Smooth muscle cell of the brain vasculature (primary cell): ENCODE results near the gene MXRA8.

Source experiments
- DNase-seq: peaks from one replicate; pipeline ENCODE4 v3.0.0-alpha.2; 2012; ENCODE audit warnings: low read depth, low spot score

The MXRA8 gene

GRCh38 chr1:1349256-1350012, 8.9 kb downstream of the MXRA8 start, which contains the start of gene DVL1:
Gene DVL1, minus strand, starts transcription at chr1:1349418. Its CDS starts 353 bp downstream, at chr1:1349065.
- no peak for DNase-seq

GRCh38 chr1:1348420-1349255, 9.7 kb downstream of the MXRA8 start:
- no peak for DNase-seq

GRCh38 chr1:1347663-1348419, 10.5 kb downstream of the MXRA8 start:
- no peak for DNase-seq

- DNase-seq, result no peak
These were observed 11.2 kb downstream of the MXRA8 start for GRCh38 chr1:1347026-1347595.

- DNase-seq, result no peak
These were observed 11.9 kb downstream of the MXRA8 start for GRCh38 chr1:1346501-1346890.

GRCh38 chr1:1345860-1346500, 12.4 kb downstream of the MXRA8 start:
- DNase-seq, result no peak

GRCh38 chr1:1345384-1345783, 13.0 kb downstream of the MXRA8 start:
- no peak for DNase-seq

GRCh38 chr1:1344655-1345361, 13.5 kb downstream of the MXRA8 start:
- DNase-seq, result no peak

- DNase-seq, result no peak
These were observed 14.4 kb downstream of the MXRA8 start for GRCh38 chr1:1343811-1344421.

GRCh38 chr1:1342584-1343115, 15.7 kb downstream of the MXRA8 start:
- DNase-seq, result no peak

GRCh38 chr1:1342061-1342562, 16.2 kb downstream of the MXRA8 start:
- no peak for DNase-seq

GRCh38 chr1:1341549-1342021, 16.8 kb downstream of the MXRA8 start:
- no peak for DNase-seq

- no peak for DNase-seq
These were observed 17.4 kb downstream of the MXRA8 start for GRCh38 chr1:1340791-1341548.

- DNase-seq, result no peak
These were observed 18.2 kb downstream of the MXRA8 start for GRCh38 chr1:1340185-1340584.

GRCh38 chr1:1338278-1338677, 20.1 kb downstream of the MXRA8 start:
- no peak for DNase-seq

- DNase-seq, result no peak
These were observed 20.6 kb downstream of the MXRA8 start for GRCh38 chr1:1337793-1338147.

GRCh38 chr1:1336931-1337792, 21.2 kb downstream of the MXRA8 start:
- DNase-seq, result no peak

GRCh38 chr1:1336446-1336845, 21.9 kb downstream of the MXRA8 start:
- DNase-seq, result no peak
